Activated T-helper 1 cell treated with anti-CD3 and anti-CD28 coated beads, Interleukin-12 subunit alpha, Interleukin-12 subunit beta, Interleukin-2, Interleukin-4 antibody, amounts not matched to agents 30 ng/mL and 10 ng/mL and 1 ng/mL, durations not matched to agents 14 hours and 24 hours and 36 hours (primary cell): Measurements from ENCODE around the gene FANCL. TPM values are rescaled to one million over a fixed set of nuclear protein-coding genes. Genes with fewer than 3 reads are reported as not detected.
"Not testable (repeated sequence)": the region's sequence is repeated elsewhere in the genome, so short reads cannot be mapped to it uniquely, and the experiment has no call there.

Source experiments
- DNase-seq: peaks from one replicate; pipeline ENCODE4 v3.0.0; 2021; ENCODE audit warnings: low spot score
- H3K27ac Mint-ChIP-seq: one replicate; pipeline ENCODE4 v1.8.0; 2021; ENCODE audit warnings: mild to moderate bottlenecking, mixed read lengths
- H3K27me3 Mint-ChIP-seq: one replicate; pipeline ENCODE4 v1.8.0; 2022; ENCODE audit warnings: mild to moderate bottlenecking, moderate library complexity, mixed read lengths; ENCODE audit not compliant: insufficient read depth
- H3K36me3 Mint-ChIP-seq: one replicate; pipeline ENCODE4 v1.8.0; 2021; ENCODE audit warnings: low read depth, mixed read lengths
- H3K4me1 Mint-ChIP-seq: one replicate; pipeline ENCODE4 v1.8.0; 2021; ENCODE audit warnings: low read depth, mixed read lengths
- H3K4me3 Mint-ChIP-seq: one replicate; pipeline ENCODE4 v1.8.0; 2021; ENCODE audit warnings: mild to moderate bottlenecking, moderate library complexity, mixed read lengths
- H3K9me3 Mint-ChIP-seq: one replicate; pipeline ENCODE4 v1.8.0; 2021; ENCODE audit warnings: mixed read lengths
- intact Hi-C: fragments of 100-400 bp; cut with micrococcal nuclease; formaldehyde crosslinking; loops from one replicate; pipeline ENCODE4 v1.15.1; 2024
- total RNA-seq: library from RNA; stranded (reverse); gene quantifications from 2 replicates; pipeline ENCODE4 v1.2.3, GENCODE V29; 2022

Gene FANCL
- total RNA-seq, 1 donor from 2014 or later: 21.4 TPM

- H3K36me3 Mint-ChIP-seq: no peaks in the 10 kb centered on the region
- H3K27ac Mint-ChIP-seq: no peak overlapping the region
- intact Hi-C loops: no loop called here
- H3K4me3 Mint-ChIP-seq: no peak overlapping the region
- H3K9me3 Mint-ChIP-seq: no peaks in the 10 kb centered on the region
- H3K4me1 Mint-ChIP-seq: peaks cover 35% of the 10 kb centered on the region
- no peak for DNase-seq
- peaks cover 2% of the 10 kb centered on the region for H3K27me3 Mint-ChIP-seq
Measured at GRCh38 chr2:58237741-58238140, 3.4 kb downstream of the FANCL start.

- no peak for DNase-seq
- intact Hi-C loops: no loop called here
- H3K27ac Mint-ChIP-seq: no peak overlapping the region
- peaks cover 31% of the 10 kb centered on the region for H3K4me1 Mint-ChIP-seq
- H3K27me3 Mint-ChIP-seq: peaks cover 2% of the 10 kb centered on the region
- no peaks in the 10 kb centered on the region for H3K9me3 Mint-ChIP-seq
- no peaks in the 10 kb centered on the region for H3K36me3 Mint-ChIP-seq
- H3K4me3 Mint-ChIP-seq: no peak overlapping the region
Measured at GRCh38 chr2:58235984-58236383, 5.1 kb downstream of the FANCL start.

- Mint-ChIP-seq H3K4me3 (no peak overlapping the region), H3K4me1 (peaks cover 24% of the 10 kb centered on the region), H3K9me3 (no peaks in the 10 kb centered on the region), H3K27me3 (peaks cover 2% of the 10 kb centered on the region), H3K27ac (no peak overlapping the region), H3K36me3 (no peaks in the 10 kb centered on the region)
- DNase-seq: no peak
- intact Hi-C loops: no loop called here
Measured at GRCh38 chr2:58235170-58235569, 6.0 kb downstream of the FANCL start.

- Mint-ChIP-seq H3K4me3 (no peak overlapping the region), H3K9me3 (no peaks in the 10 kb centered on the region), H3K27me3 (no peaks in the 10 kb centered on the region), H3K27ac (no peak overlapping the region), H3K4me1 (no peaks in the 10 kb centered on the region), H3K36me3 (peaks cover 8% of the 10 kb centered on the region)
- DNase-seq: no peak
- intact Hi-C loops: no loop called here
Measured at GRCh38 chr2:58228299-58228698, 12.8 kb downstream of the FANCL start.

- Mint-ChIP-seq H3K36me3 (peaks cover 8% of the 10 kb centered on the region), H3K4me1 (no peaks in the 10 kb centered on the region), H3K9me3 (no peaks in the 10 kb centered on the region), H3K27me3 (no peaks in the 10 kb centered on the region), H3K4me3 (no peak overlapping the region), H3K27ac (no peak overlapping the region)
- intact Hi-C loops: no loop called here
- no peak for DNase-seq
Measured at GRCh38 chr2:58227171-58227917, 13.8 kb downstream of the FANCL start.

GRCh38 chr2:58221909-58222308 is 19.2 kb downstream of the FANCL start:
- Mint-ChIP-seq H3K9me3 (no peaks in the 10 kb centered on the region), H3K27ac (no peak overlapping the region), H3K4me3 (no peak overlapping the region), H3K4me1 (no peaks in the 10 kb centered on the region), H3K27me3 (no peaks in the 10 kb centered on the region), H3K36me3 (peaks cover 10% of the 10 kb centered on the region)
- intact Hi-C loops: no loop called here
- no peak for DNase-seq

- Mint-ChIP-seq H3K27ac (no peak overlapping the region), H3K36me3 (peaks cover 22% of the 10 kb centered on the region), H3K9me3 (peaks cover 12% of the 10 kb centered on the region), H3K4me3 (no peak overlapping the region), H3K27me3 (no peaks in the 10 kb centered on the region), H3K4me1 (no peaks in the 10 kb centered on the region)
- intact Hi-C loops: no loop called here
- DNase-seq: no peak
Measured at GRCh38 chr2:58215429-58215828, 25.7 kb downstream of the FANCL start.

GRCh38 chr2:58210951-58211568 is 30.1 kb downstream of the FANCL start:
- DNase-seq, H3K27ac Mint-ChIP-seq, H3K4me3 Mint-ChIP-seq, H3K27me3 Mint-ChIP-seq, intact Hi-C loops, H3K4me1 Mint-ChIP-seq: not testable (repeated sequence)
- Mint-ChIP-seq H3K9me3 (peaks cover 21% of the 10 kb centered on the region), H3K36me3 (peaks cover 19% of the 10 kb centered on the region)

- no peak for DNase-seq
- no peak overlapping the region for H3K4me3 Mint-ChIP-seq
- peaks cover 17% of the 10 kb centered on the region for H3K9me3 Mint-ChIP-seq
- no peaks in the 10 kb centered on the region for H3K27me3 Mint-ChIP-seq
- no peaks in the 10 kb centered on the region for H3K4me1 Mint-ChIP-seq
- intact Hi-C loops: no loop called here
- H3K36me3 Mint-ChIP-seq: peaks cover 16% of the 10 kb centered on the region
- no peak overlapping the region for H3K27ac Mint-ChIP-seq
Measured at GRCh38 chr2:58207189-58207588, 33.9 kb downstream of the FANCL start.

- Mint-ChIP-seq H3K27me3 (no peaks in the 10 kb centered on the region), H3K4me3 (no peak overlapping the region), H3K9me3 (peaks cover 13% of the 10 kb centered on the region), H3K27ac (no peak overlapping the region), H3K4me1 (no peaks in the 10 kb centered on the region), H3K36me3 (peaks cover 12% of the 10 kb centered on the region)
- intact Hi-C loops: no loop called here
- no peak for DNase-seq
Measured at GRCh38 chr2:58206785-58207184, 34.3 kb downstream of the FANCL start.

- Mint-ChIP-seq H3K4me3 (no peak overlapping the region), H3K36me3 (peaks cover 3% of the 10 kb centered on the region), H3K27ac (no peak overlapping the region), H3K4me1 (no peaks in the 10 kb centered on the region), H3K9me3 (no peaks in the 10 kb centered on the region), H3K27me3 (no peaks in the 10 kb centered on the region)
- intact Hi-C loops: no loop called here
- no peak for DNase-seq
Measured at GRCh38 chr2:58204195-58204959, 36.7 kb downstream of the FANCL start.

GRCh38 chr2:58203018-58203417 is 38.1 kb downstream of the FANCL start:
- Mint-ChIP-seq H3K36me3 (peaks cover 3% of the 10 kb centered on the region), H3K9me3 (no peaks in the 10 kb centered on the region), H3K4me3 (no peak overlapping the region), H3K27me3 (no peaks in the 10 kb centered on the region), H3K27ac (no peak overlapping the region), H3K4me1 (no peaks in the 10 kb centered on the region)
- DNase-seq: no peak
- intact Hi-C loops: no loop called here

- Mint-ChIP-seq H3K4me1 (no peaks in the 10 kb centered on the region), H3K36me3 (peaks cover 3% of the 10 kb centered on the region), H3K27me3 (no peaks in the 10 kb centered on the region), H3K9me3 (no peaks in the 10 kb centered on the region), H3K4me3 (no peak overlapping the region), H3K27ac (no peak overlapping the region)
- intact Hi-C loops: no loop called here
- DNase-seq: no peak
Measured at GRCh38 chr2:58202404-58202803, 38.7 kb downstream of the FANCL start.
